Activated T-helper 2 cell treated with anti-CD3 and anti-CD28 coated beads, Interferon-gamma antibody, Interleukin-2, Interleukin-4, amounts not matched to agents 10 μg/mL and 5 μg/mL and 100 μg/mL, durations not matched to agents 14 hours and 24 hours and 36 hours (primary cell): ENCODE data around the gene GNB1L. TPM values are rescaled to one million over a fixed set of nuclear protein-coding genes. Genes with fewer than 3 reads are reported as not detected.

Experiments
- DNase-seq: peaks from one replicate; pipeline ENCODE4 v3.0.0; 2021; ENCODE audit warnings: low spot score
- H3K27ac Mint-ChIP-seq: one replicate; pipeline ENCODE4 v1.8.0; 2021; ENCODE audit warnings: mixed read lengths
- H3K27me3 Mint-ChIP-seq: one replicate; pipeline ENCODE4 v1.8.0; 2021; ENCODE audit warnings: low read depth, mixed read lengths
- H3K36me3 Mint-ChIP-seq: one replicate; pipeline ENCODE4 v1.8.0; 2021; ENCODE audit warnings: low read depth, mixed read lengths
- H3K4me1 Mint-ChIP-seq: one replicate; pipeline ENCODE4 v1.8.0; 2021; ENCODE audit warnings: low read depth, mixed read lengths
- H3K4me3 Mint-ChIP-seq: one replicate; pipeline ENCODE4 v1.8.0; 2021; ENCODE audit warnings: low read depth, mild to moderate bottlenecking, moderate library complexity, mixed read lengths
- H3K9me3 Mint-ChIP-seq: one replicate; pipeline ENCODE4 v1.8.0; 2021; ENCODE audit warnings: mixed read lengths
- intact Hi-C: fragments of 100-400 bp; cut with micrococcal nuclease; formaldehyde crosslinking; loops from one replicate; pipeline ENCODE4 v1.15.1; 2023
- total RNA-seq: library from RNA; stranded (reverse); gene quantifications from 2 replicates; pipeline ENCODE4 v1.2.3, GENCODE V29; 2022

GNB1L gene
- total RNA-seq, 1 donor from 2014 or later, result 14.7 TPM

- intact Hi-C loops, result no loop called here
- Mint-ChIP-seq H3K36me3 (no peaks in the 10 kb centered on the region), H3K27me3 (no peaks in the 10 kb centered on the region), H3K27ac (no peak overlapping the region), H3K4me3 (no peak overlapping the region), H3K4me1 (peaks cover 4% of the 10 kb centered on the region), H3K9me3 (no peaks in the 10 kb centered on the region)
- DNase-seq, result no peak
Observed at GRCh38 chr22:19806213-19807160, 48.2 kb downstream of the GNB1L start.

- Mint-ChIP-seq H3K9me3 (no peaks in the 10 kb centered on the region), H3K36me3 (no peaks in the 10 kb centered on the region)
- DNase-seq, result no peak
Observed at GRCh38 chr22:19805821-19806212, 48.9 kb downstream of the GNB1L start.

GRCh38 chr22:19803736-19804267 lies 50.9 kb downstream of the GNB1L start:
- intact Hi-C loops, result no loop called here
- DNase-seq, result no peak
- no peak overlapping the region for H3K27ac Mint-ChIP-seq
- no peaks in the 10 kb centered on the region for H3K27me3 Mint-ChIP-seq
- peaks cover 4% of the 10 kb centered on the region for H3K4me1 Mint-ChIP-seq
- no peaks in the 10 kb centered on the region for H3K36me3 Mint-ChIP-seq
- no peaks in the 10 kb centered on the region for H3K9me3 Mint-ChIP-seq
- H3K4me3 Mint-ChIP-seq, result no peak overlapping the region

More at GRCh38 chr22:19805821-19806212, 48.9 kb downstream of the GNB1L start:
- intact Hi-C loops, result no loop called here
- no peak overlapping the region for H3K4me3 Mint-ChIP-seq
- no peaks in the 10 kb centered on the region for H3K27me3 Mint-ChIP-seq
- H3K27ac Mint-ChIP-seq, result no peak overlapping the region
- H3K4me1 Mint-ChIP-seq, result peaks cover 4% of the 10 kb centered on the region

- Mint-ChIP-seq H3K27ac (no peak overlapping the region), H3K4me1 (peaks cover 4% of the 10 kb centered on the region), H3K9me3 (no peaks in the 10 kb centered on the region), H3K27me3 (no peaks in the 10 kb centered on the region), H3K4me3 (no peak overlapping the region), H3K36me3 (no peaks in the 10 kb centered on the region)
- intact Hi-C loops, result no loop called here
- DNase-seq, result no peak
Observed at GRCh38 chr22:19802894-19803735, 51.6 kb downstream of the GNB1L start.

- no peak for DNase-seq
Observed at GRCh38 chr22:19802001-19802893, 52.4 kb downstream of the GNB1L start.

GRCh38 chr22:19801340-19802000 lies 53.2 kb downstream of the GNB1L start:
- intact Hi-C loops, result no loop called here
- no peak overlapping the region for H3K27ac Mint-ChIP-seq
- no peak for DNase-seq
- no peaks in the 10 kb centered on the region for H3K36me3 Mint-ChIP-seq
- H3K9me3 Mint-ChIP-seq, result no peaks in the 10 kb centered on the region
- no peaks in the 10 kb centered on the region for H3K27me3 Mint-ChIP-seq
- H3K4me1 Mint-ChIP-seq, result no peaks in the 10 kb centered on the region
- H3K4me3 Mint-ChIP-seq, result no peak overlapping the region

More at GRCh38 chr22:19802001-19802893, 52.4 kb downstream of the GNB1L start:
- Mint-ChIP-seq H3K27ac (no peak overlapping the region), H3K36me3 (no peaks in the 10 kb centered on the region), H3K4me3 (no peak overlapping the region), H3K27me3 (no peaks in the 10 kb centered on the region), H3K4me1 (peaks cover 4% of the 10 kb centered on the region), H3K9me3 (no peaks in the 10 kb centered on the region)
- intact Hi-C loops, result no loop called here

- H3K27ac Mint-ChIP-seq, result no peak overlapping the region
- no peaks in the 10 kb centered on the region for H3K36me3 Mint-ChIP-seq
- intact Hi-C loops, result no loop called here
- no peak overlapping the region for H3K4me3 Mint-ChIP-seq
- H3K4me1 Mint-ChIP-seq, result no peaks in the 10 kb centered on the region
- H3K27me3 Mint-ChIP-seq, result no peaks in the 10 kb centered on the region
- H3K9me3 Mint-ChIP-seq, result no peaks in the 10 kb centered on the region
- no peak for DNase-seq
Observed at GRCh38 chr22:19800761-19801244, 53.9 kb downstream of the GNB1L start.

- no peak for DNase-seq
- Mint-ChIP-seq H3K36me3 (no peaks in the 10 kb centered on the region), H3K27ac (no peak overlapping the region), H3K9me3 (no peaks in the 10 kb centered on the region), H3K4me3 (no peak overlapping the region), H3K4me1 (no peaks in the 10 kb centered on the region), H3K27me3 (no peaks in the 10 kb centered on the region)
- intact Hi-C loops, result no loop called here
Observed at GRCh38 chr22:19800306-19800705, 54.4 kb downstream of the GNB1L start.

GRCh38 chr22:19799322-19800190 lies 55.1 kb downstream of the GNB1L start:
- H3K4me3 Mint-ChIP-seq, result no peak overlapping the region
- H3K9me3 Mint-ChIP-seq, result no peaks in the 10 kb centered on the region
- intact Hi-C loops, result no loop called here
- DNase-seq, result no peak
- H3K27me3 Mint-ChIP-seq, result no peaks in the 10 kb centered on the region
- no peak overlapping the region for H3K27ac Mint-ChIP-seq
- no peaks in the 10 kb centered on the region for H3K36me3 Mint-ChIP-seq
- no peaks in the 10 kb centered on the region for H3K4me1 Mint-ChIP-seq

GRCh38 chr22:19798891-19799293 lies 55.8 kb downstream of the GNB1L start:
- no peaks in the 10 kb centered on the region for H3K27me3 Mint-ChIP-seq

More at GRCh38 chr22:19798891-19799293, 55.8 kb downstream of the GNB1L start:
- DNase-seq, result no peak
- Mint-ChIP-seq H3K4me3 (no peak overlapping the region), H3K9me3 (no peaks in the 10 kb centered on the region), H3K36me3 (no peaks in the 10 kb centered on the region), H3K27ac (no peak overlapping the region), H3K4me1 (no peaks in the 10 kb centered on the region)
- intact Hi-C loops, result no loop called here
